CD4-positive, alpha-beta T cell treated with Interleukin-12 subunit alpha and Interleukin-12 subunit beta, for 1 hour (primary cell): ENCODE measurements around the gene PTPRR.

Experiments used
- DNase-seq: peaks from one replicate; pipeline ENCODE4 v3.0.0-alpha.2; 2020

PTPRR gene

DNA sequence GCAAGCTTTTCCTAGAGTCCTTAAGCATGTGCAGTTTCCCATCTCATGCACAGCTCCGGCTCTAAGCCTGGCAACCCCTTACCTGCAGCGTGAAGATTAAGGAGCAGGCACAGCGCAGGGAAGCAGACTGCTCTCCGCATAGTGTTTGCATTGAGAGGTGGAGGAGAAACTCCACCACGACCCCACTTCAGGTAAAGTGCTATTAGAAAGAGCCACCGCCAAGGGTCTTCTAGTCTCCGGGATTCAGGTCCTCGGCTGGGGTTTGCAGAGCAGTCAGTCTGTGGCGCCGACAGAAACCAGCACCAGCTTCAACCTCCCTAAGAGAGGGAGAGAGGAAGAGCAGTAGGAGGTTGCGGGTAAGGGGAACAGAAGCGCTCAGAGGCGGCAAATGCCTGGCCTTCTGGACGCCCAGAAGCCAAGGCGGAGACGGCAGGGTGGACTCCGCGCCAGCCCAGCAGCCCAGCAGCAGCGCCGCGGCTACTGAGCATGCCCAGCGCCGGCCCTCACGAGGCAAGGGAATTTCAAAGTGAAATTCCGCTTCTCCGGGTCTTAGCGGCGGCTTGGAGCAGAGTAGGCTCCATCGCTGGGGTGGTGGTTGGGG is at the start of gene PTPRR:
Gene PTPRR, minus strand, starts transcription at position 488 of the 601 bp plus-strand sequence. Its CDS starts 348 bp downstream, at position 140.
- DNase-seq = no peak

GRCh38 chr12:70966996-70967790 is 46.7 kb upstream of the PTPRR start:
- DNase-seq = no peak

GRCh38 chr12:70966046-70966445 is 45.5 kb upstream of the PTPRR start:
- no peak for DNase-seq

GRCh38 chr12:70964867-70965510 is 44.5 kb upstream of the PTPRR start:
- no peak for DNase-seq

DNA sequence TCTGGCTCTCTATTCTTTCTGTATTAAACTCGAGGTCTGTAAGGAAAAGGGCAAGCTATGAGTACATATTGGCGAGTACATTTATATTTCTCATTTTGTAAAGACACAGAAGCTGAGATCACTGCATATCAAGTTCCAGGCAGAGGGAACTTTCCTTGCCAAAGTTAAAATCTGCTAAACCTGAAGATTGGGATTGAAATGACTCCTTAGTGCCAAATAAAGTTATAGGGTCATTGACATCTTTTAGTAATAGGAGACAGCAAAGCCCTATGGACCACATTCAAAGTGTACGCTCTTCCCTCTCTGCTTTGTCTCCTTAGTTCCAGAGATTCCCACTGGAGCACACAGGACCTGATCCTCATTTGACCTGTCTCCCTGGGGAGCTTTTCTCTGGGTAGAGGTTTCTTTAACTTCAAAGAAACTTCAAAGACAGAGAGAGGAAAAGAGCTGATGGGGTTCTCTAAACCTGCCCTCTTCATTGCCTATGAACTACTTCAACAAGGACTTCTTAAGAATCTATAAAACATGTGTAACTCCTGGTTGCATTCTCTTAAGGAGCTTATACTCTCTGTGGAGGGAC is 42.6 kb upstream of the PTPRR start:
- DNase-seq = no peak

- DNase-seq = no peak
Observed at GRCh38 chr12:70962226-70962794, 41.8 kb upstream of the PTPRR start.

DNA sequence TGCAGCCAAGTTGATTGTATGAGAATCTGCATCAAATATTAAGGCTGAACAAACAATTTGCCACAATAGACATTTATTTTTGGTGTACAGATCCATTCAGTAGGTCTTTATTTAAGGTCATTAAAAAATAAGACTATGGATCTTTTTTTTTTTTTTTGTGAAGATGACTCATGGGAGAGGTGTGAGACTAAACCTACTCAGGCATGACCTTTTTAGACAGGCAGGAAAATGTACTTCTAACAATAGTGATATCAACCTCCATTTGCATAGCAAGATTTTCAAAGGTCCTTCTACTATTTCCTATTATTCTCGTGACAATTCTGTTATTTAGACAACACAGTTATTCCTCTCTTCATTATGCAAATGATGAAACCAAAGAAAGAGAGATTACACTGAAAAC is 39.9 kb upstream of the PTPRR start:
- DNase-seq = no peak

- DNase-seq = no peak
Observed at GRCh38 chr12:70955415-70955814, 34.9 kb upstream of the PTPRR start.

DNA sequence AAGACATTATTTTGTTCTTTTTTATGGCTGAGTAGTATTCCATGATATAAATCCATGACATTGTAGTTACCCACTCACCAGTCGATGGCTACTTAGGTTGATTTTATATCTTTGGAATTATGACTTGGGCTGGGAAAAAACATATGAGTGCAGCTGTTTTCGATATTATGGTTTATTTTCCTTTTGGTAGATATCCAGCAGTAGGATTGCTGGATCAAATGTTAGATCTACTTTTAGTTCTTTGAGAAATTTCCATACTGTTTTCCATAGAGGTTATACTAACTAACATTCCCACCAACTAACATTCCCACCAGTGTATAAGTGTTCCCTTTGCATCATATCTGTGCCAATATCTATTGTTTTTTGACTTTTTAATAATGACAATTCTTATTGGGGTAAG is 29.9 kb upstream of the PTPRR start:
- no peak for DNase-seq

DNA sequence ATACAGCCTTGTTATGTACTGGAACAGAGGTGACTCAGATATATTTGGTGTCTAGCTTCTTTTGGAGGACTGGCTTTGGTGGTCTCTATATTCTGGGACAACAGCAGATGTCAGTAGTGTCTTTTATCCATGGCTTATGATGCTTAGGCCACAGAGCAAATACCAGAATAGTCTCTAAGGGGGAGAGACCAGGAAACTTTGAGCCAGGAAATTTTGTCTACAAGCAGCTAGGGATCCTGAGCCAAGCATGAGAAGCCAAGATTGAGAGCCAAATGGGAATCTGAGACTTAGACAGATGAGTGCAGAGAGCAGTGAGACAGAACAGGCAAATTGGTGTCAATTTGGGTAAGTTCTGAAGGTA is 28.4 kb upstream of the PTPRR start:
- DNase-seq = no peak

- DNase-seq = no peak
Observed at GRCh38 chr12:70948236-70948975, 27.9 kb upstream of the PTPRR start.

- DNase-seq = no peak
Observed at GRCh38 chr12:70936203-70936813, 15.8 kb upstream of the PTPRR start.

GRCh38 chr12:70933133-70933532 is 12.6 kb upstream of the PTPRR start:
- no peak for DNase-seq

GRCh38 chr12:70929029-70929428 is 8.5 kb upstream of the PTPRR start:
- no peak for DNase-seq

- DNase-seq = no peak
Observed at GRCh38 chr12:70928071-70928470, 7.5 kb upstream of the PTPRR start.

DNA sequence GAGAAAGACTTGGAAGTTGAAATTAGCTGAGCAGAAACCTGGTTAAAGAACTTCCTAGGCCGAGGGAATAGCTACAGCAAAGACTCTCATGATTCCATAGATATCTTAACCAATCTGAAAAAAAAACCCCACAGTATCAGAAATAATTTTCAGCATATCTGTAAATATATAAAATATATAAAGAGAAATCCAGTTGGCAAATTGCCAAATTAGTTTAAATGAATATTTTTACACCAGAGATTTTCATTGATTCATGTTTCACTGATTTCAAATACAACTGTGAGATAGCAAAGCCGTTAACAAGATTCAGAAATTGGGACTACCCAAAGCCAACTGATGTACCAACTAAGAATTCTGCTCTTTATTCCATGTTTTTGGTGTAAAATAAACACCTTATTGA is 6.8 kb upstream of the PTPRR start:
- no peak for DNase-seq

GRCh38 chr12:70925539-70925938 is 5.0 kb upstream of the PTPRR start:
- DNase-seq = no peak

GRCh38 chr12:70920891-70921290 is 353 bp upstream of the PTPRR start:
- DNase-seq = no peak

DNA sequence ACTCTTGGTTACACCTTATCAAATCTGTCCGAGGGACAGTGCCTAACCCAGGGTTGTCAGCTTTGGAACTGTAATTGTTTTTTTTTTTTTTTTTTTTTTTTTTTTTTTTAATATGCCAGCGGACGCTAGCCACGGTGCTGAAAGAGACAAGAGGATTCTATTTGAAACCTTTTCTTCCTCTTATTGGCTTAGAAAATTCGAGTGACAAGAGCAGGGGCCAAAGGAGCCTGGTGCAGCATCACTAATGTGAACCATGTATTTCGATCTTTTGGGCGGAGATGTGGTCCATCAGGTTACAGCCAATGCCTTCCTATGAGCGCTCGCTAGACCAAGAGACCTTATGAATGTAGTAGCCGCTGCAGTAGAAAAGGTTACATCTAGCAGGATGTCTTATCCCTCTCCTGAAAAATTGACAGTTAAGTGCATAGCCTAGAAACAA is 922 bp downstream of the PTPRR start:
- no peak for DNase-seq

- DNase-seq = no peak
Observed at GRCh38 chr12:70919176-70919575, 1.4 kb downstream of the PTPRR start.

- DNase-seq = no peak
Observed at GRCh38 chr12:70918321-70918720, 2.2 kb downstream of the PTPRR start.

- DNase-seq = no peak
Observed at GRCh38 chr12:70910666-70911065, 9.9 kb downstream of the PTPRR start.
